SK-N-MC (cell line): ENCODE results near the gene PCDHGB2.

Source experiments
- EZH2 ChIP-seq: fragments of 200-600 bp; sonication (generic); IDR thresholded peaks from one replicate; pipeline ENCODE4 v1.6.1; 2017; ENCODE audit warnings: antibody characterized with exemption
- POLR2AphosphoS5 ChIP-seq: IDR thresholded peaks from 2 replicates; pipeline ENCODE4 v1.6.1; 2012; ENCODE audit warnings: mild to moderate bottlenecking, low read depth, low read length, borderline replicate concordance

- TF ChIP-seq EZH2 (no peak), POLR2AphosphoS5 (no peak)
Measured at GRCh38 chr5:141359790-141360426, at the start of gene PCDHGB2.
